Subcutaneous adipose tissue (tissue), 4 donors: ENCODE measurements around the gene FAM131A. TPM values are rescaled to one million over a fixed set of nuclear protein-coding genes. Genes with fewer than 3 reads are reported as not detected.

Experiments
- CTCF ChIP-seq: fragments of 450-650 bp; IDR thresholded peaks from one replicate; pipeline ENCODE4 v1.5.1; 2016; ENCODE audit warnings: low read depth, mild to moderate bottlenecking, control low read depth, antibody characterized with exemption, moderate library complexity
- total RNA-seq, 4 donors: library from RNA; depleted of rRNA; stranded (reverse); fragments of >200 nt; gene quantifications; one replicate each; pipeline ENCODE4 v1.1.0, GENCODE V29; 2016

The FAM131A gene
- total RNA-seq, 4 donors from 2014 or later = 9.8 to 17.1 (median 13.8) TPM

- TF ChIP-seq CTCF = no peak
Observed at GRCh38 chr3:184360929-184361531, 23.6 kb downstream of the FAM131A start.

DNA sequence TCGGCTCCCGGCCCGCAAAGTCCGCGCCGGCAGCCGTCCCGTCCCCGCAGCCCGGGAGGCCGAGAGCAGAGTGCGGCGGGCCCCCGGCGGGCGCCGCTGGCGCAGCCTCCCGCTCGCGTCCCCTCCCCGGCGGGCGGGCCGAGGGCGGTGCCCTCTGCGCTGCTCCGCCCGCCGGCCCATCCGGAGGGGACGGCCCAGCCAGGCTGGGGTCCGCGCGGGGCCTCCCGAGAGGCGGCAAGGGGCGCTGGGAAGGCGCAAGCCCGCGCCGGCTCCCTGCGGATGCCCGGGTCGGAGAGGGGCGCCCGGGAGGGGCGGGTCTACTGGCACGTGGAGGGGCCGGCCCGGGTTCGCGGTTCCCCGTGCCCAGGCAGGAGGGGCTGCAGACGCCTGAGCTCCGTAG is 24.1 kb downstream of the FAM131A start, which contains the start of the genes CLCN2 and POLR2H:
Gene CLCN2 (minus strand): TSS at position 74 of the 400 bp plus-strand sequence. CDS start 126 bp downstream, outside the sequence.
Gene POLR2H (plus strand): TSS at position 179 of the 400 bp plus-strand sequence. CDS start 1,783 bp downstream, outside the sequence.
- no peak for TF ChIP-seq CTCF

- TF ChIP-seq CTCF = no peak
Observed at GRCh38 chr3:184361932-184362667, 24.7 kb downstream of the FAM131A start.

DNA sequence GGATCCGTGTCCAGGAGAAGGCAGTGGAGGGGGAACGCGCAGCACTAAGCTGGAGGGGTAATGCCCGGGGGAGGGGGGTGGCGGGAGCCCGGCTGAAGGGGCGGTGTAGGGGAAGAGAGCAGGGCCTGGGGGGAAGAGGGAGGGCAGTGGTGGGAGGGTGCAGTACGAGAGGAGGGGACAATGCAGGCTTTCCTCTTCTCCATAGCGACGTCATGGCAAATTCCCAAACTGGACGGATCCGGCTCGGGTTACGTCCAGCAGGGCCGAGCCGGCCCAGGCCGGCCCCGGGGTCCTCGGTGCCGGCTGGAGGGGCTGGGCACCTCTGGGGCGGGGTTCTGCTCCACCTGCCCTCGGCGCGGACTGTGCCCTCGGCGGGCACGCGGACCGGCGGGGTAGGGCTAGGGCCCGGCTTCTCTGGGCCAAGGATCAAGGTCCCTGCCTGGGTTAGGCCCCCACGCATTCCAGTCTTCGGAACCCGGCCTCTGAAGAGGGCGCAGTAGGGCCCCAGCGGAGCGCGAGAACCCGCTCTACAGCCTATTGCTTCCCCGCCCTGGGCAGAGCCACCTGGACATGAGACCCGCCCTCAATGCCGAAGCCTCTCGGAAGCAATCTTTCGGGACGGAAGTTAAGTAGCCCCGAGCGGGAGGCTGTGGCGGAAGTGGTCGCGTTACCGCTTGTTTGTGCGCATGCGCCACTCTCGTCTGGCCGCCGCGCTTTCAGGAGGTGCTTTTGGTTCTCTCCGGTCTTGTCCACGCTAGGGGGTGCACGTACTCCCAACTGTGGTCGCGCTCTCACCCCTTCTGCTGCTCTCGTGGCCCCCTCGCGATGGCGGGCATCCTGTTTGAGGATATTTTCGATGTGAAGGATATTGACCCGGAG is 25.5 kb downstream of the FAM131A start:
- no peak for TF ChIP-seq CTCF

DNA sequence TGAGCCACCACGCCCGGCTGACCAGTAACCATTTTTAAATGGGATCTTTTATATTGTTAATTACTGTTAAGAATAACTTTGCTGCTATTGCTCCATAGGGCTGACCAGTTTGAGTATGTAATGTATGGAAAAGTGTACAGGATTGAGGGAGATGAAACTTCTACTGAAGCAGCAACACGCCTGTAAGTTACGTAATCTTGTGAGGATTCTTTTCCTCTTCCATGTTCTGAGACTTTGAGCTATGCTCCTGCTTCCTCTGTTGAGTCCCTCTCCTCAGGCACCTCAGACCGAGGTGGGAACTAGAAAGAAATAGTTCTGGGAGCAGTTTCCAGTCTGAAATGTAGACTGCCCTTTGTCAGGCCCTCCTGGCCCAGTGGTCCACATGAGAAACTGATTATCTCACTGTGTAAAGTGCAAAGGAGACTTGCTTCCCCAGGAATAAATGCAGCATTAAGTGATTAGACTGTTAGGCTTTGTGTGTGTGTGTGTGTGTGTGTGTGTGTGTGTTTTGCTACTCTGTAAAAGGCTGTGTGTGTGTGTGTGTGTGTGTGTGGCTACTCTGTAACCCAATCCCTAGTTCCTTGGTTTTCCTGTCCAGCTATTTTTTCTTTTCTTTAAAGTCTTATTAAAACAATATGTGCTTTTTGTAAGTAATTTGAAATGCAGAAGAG is 29.4 kb downstream of the FAM131A start:
- TF ChIP-seq CTCF = no peak

DNA sequence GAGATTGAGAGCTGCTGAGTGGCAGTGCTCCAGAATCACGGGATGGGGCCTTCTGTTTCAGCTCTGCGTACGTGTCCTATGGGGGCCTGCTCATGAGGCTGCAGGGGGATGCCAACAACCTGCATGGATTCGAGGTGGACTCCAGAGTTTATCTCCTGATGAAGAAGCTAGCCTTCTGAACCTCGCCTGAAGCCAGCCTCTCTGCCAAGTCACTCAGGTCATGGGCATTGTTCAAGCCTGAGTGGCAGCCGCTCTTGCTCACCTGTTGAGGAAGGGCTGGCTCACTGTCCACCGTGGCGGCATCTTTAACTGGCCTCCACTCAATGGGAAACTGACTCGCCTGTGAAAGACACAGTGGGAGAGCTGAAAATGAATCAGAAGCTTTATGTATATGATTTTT is 30.7 kb downstream of the FAM131A start:
- no peak for TF ChIP-seq CTCF
